Upper lobe of right lung (tissue), 1 donor: ENCODE data around the gene PPP1R27. TPM values are rescaled to one million over a fixed set of nuclear protein-coding genes. Genes with fewer than 3 reads are reported as not detected.

Experiments used
- ATAC-seq: fragments of 200-7000 bp; cut with Tn5 transposase; one replicate; pipeline ENCODE4 v1.9.1; 2020; ENCODE audit warnings: mild to moderate bottlenecking, moderate library complexity
- DNase-seq: peaks from one replicate; pipeline ENCODE4 v3.0.0-alpha.2; 2020
- H3K27ac ChIP-seq: fragments of 200-600 bp; one replicate; pipeline ENCODE4 v1.8.0; 2022
- H3K27me3 ChIP-seq: fragments of 200-600 bp; one replicate; pipeline ENCODE4 v1.8.0; 2022; ENCODE audit warnings: mild to moderate bottlenecking
- H3K36me3 ChIP-seq: fragments of 200-600 bp; one replicate; pipeline ENCODE4 v1.8.0; 2022
- H3K4me1 ChIP-seq: fragments of 200-600 bp; one replicate; pipeline ENCODE4 v1.8.0; 2022
- H3K4me3 ChIP-seq: fragments of 200-600 bp; one replicate; pipeline ENCODE4 v1.8.0; 2022; ENCODE audit warnings: mild to moderate bottlenecking
- H3K9me3 ChIP-seq: fragments of 200-600 bp; one replicate; pipeline ENCODE4 v1.8.0; 2022
- intact Hi-C: fragments of 100-400 bp; cut with DNase I; formaldehyde crosslinking; loops from one replicate; pipeline ENCODE4 v1.11.0; 2022
- total RNA-seq: library from RNA; stranded (reverse); fragmentation: NEBNext Ultra II Directional; extraction: Animal tissue kit (Norgen Biotek cat#: 25700); gene quantifications from one replicate; pipeline ENCODE4 v1.2.1, GENCODE V29; 2021
- TF ChIP-seq, protein P1 (sequence below): fragments of 200-600 bp; IDR thresholded peaks from one replicate; pipeline ENCODE4 v1.8.0; 2022; ENCODE audit warnings: antibody characterized with exemption
- donor health status: DM: no; HTN: yes; CAD: no; lungs with severe emphysema.

The PPP1R27 gene
- total RNA-seq, 1 donor from 2014 or later, result not detected

- intact Hi-C loops, result no loop called here
- TF ChIP-seq, protein P1, sequence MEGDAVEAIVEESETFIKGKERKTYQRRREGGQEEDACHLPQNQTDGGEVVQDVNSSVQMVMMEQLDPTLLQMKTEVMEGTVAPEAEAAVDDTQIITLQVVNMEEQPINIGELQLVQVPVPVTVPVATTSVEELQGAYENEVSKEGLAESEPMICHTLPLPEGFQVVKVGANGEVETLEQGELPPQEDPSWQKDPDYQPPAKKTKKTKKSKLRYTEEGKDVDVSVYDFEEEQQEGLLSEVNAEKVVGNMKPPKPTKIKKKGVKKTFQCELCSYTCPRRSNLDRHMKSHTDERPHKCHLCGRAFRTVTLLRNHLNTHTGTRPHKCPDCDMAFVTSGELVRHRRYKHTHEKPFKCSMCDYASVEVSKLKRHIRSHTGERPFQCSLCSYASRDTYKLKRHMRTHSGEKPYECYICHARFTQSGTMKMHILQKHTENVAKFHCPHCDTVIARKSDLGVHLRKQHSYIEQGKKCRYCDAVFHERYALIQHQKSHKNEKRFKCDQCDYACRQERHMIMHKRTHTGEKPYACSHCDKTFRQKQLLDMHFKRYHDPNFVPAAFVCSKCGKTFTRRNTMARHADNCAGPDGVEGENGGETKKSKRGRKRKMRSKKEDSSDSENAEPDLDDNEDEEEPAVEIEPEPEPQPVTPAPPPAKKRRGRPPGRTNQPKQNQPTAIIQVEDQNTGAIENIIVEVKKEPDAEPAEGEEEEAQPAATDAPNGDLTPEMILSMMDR, result no peak
- Histone ChIP-seq H3K4me3 (no peak overlapping the region), H3K27ac (no peak overlapping the region), H3K27me3 (no peaks in the 10 kb centered on the region), H3K4me1 (peaks cover 12% of the 10 kb centered on the region), H3K9me3 (no peaks in the 10 kb centered on the region), H3K36me3 (no peaks in the 10 kb centered on the region)
- no peak for DNase-seq
- no peak for ATAC-seq
Measured at GRCh38 chr17:81822996-81823819, 11.6 kb downstream of the PPP1R27 start.

- intact Hi-C loops, result no loop called here
- Histone ChIP-seq H3K27ac (peak overlapping the region; percentile 85), H3K27me3 (no peaks in the 10 kb centered on the region), H3K36me3 (no peaks in the 10 kb centered on the region), H3K4me1 (peaks cover 12% of the 10 kb centered on the region), H3K9me3 (no peaks in the 10 kb centered on the region), H3K4me3 (no peak overlapping the region)
- TF ChIP-seq, protein P1, result no peak
- no peak for ATAC-seq
- no peak for DNase-seq
Measured at GRCh38 chr17:81822312-81822637, 12.6 kb downstream of the PPP1R27 start.

- Histone ChIP-seq H3K4me1 (peaks cover 12% of the 10 kb centered on the region), H3K36me3 (no peaks in the 10 kb centered on the region), H3K27ac (peak overlapping the region; percentile 85), H3K9me3 (no peaks in the 10 kb centered on the region), H3K4me3 (no peak overlapping the region), H3K27me3 (no peaks in the 10 kb centered on the region)
- DNase-seq (peak; percentile 94), ATAC-seq (peak; percentile 94)
- intact Hi-C loops, result no loop called here
- TF ChIP-seq, protein P1, result peak; percentile 66
Measured at GRCh38 chr17:81821603-81822311, 13.1 kb downstream of the PPP1R27 start.

DNA sequence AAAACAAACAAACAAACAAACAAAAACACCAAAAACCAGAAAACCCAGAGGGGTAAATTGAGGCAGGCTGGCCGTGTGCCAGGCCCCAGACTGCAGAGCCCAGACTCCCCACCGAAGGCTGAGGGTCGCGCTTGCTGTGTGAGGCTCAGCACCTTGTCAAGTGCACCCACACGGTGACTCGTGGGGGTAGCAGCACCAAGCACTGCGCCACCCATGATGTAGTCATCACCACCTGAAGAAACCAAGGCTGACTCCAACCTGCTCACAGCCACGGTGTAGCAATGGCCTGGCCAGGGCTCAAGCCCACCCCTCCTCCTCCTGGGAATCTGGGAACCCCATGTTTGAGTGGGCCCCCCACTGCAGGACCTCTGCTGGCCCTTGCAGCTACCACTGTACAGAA, 13.7 kb downstream of the PPP1R27 start:
- ATAC-seq (no peak), DNase-seq (no peak)
- no peak overlapping the region for H3K4me3 ChIP-seq
- TF ChIP-seq, protein P1, result no peak
- H3K36me3 ChIP-seq, result no peaks in the 10 kb centered on the region
- H3K4me1 ChIP-seq, result peaks cover 12% of the 10 kb centered on the region
- H3K27me3 ChIP-seq, result no peaks in the 10 kb centered on the region
- H3K27ac ChIP-seq, result peak overlapping the region; percentile 27
- intact Hi-C loops, result no loop called here
- H3K9me3 ChIP-seq, result no peaks in the 10 kb centered on the region

- Histone ChIP-seq H3K36me3 (no peaks in the 10 kb centered on the region), H3K27ac (no peak overlapping the region), H3K4me1 (peaks cover 12% of the 10 kb centered on the region), H3K27me3 (no peaks in the 10 kb centered on the region), H3K9me3 (no peaks in the 10 kb centered on the region), H3K4me3 (no peak overlapping the region)
- DNase-seq (no peak), ATAC-seq (no peak)
- TF ChIP-seq, protein P1, result no peak
- intact Hi-C loops, result no loop called here
Measured at GRCh38 chr17:81819708-81820107, 15.1 kb downstream of the PPP1R27 start.
